ENCODE data around the gene SUSD6.

DNA sequence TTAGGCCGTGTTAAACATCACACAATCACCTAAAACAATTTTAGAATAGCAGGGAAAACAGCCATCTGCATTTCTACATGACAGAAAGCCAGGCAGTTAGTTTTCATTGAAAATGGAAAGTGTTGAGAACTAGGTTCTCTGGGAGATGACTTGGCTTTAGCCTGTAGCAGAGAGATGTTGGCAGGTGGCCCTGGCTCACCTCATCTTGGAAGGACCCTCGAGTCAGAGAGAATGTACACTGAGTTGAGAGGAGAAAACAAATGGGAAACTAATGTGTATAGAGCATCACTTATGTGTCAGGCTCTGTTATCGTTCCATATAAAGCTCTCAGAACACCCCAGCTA lies 51.9 kb downstream of the SUSD6 start:
- TF ChIP-seq SETDB1 (IDR thresholded peaks at IDR 0.05; ENCODE audit: low read length) (no peak), BRF1 (IDR thresholded peaks at IDR 0.05; ENCODE audit: borderline replicate concordance, extremely low read depth, insufficient read length) (no peak), TCF3 (CRISPR knock-in tag; IDR thresholded peaks at IDR 0.05) (no peak), HDAC1 (IDR thresholded peaks at IDR 0.05) (no peak), ESRRA (IDR thresholded peaks at IDR 0.05; ENCODE audit: borderline replicate concordance, low read depth) (no peak)
- TF ChIP-seq, protein P1, sequence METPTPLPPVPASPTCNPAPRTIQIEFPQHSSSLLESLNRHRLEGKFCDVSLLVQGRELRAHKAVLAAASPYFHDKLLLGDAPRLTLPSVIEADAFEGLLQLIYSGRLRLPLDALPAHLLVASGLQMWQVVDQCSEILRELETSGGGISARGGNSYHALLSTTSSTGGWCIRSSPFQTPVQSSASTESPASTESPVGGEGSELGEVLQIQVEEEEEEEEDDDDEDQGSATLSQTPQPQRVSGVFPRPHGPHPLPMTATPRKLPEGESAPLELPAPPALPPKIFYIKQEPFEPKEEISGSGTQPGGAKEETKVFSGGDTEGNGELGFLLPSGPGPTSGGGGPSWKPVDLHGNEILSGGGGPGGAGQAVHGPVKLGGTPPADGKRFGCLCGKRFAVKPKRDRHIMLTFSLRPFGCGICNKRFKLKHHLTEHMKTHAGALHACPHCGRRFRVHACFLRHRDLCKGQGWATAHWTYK (CRISPR knock-in tag; IDR thresholded peaks at IDR 0.05) = no peak
